GM23248 (cell line): ENCODE measurements around the gene KCNN4.

Experiments used
- EZH2 ChIP-seq: fragments of 200-600 bp; sonication (generic); IDR thresholded peaks from 2 replicates; pipeline ENCODE4 v1.6.1; 2018; ENCODE audit warnings: antibody characterized with exemption, mild to moderate bottlenecking; ENCODE audit not compliant: insufficient read depth, poor library complexity, severe bottlenecking
- EZH2phosphoT487 ChIP-seq: fragments of 200-600 bp; sonication (generic); IDR thresholded peaks from 2 replicates; pipeline ENCODE4 v1.6.1; 2018; ENCODE audit warnings: antibody characterized with exemption, moderate library complexity, mild to moderate bottlenecking, low read depth; ENCODE audit not compliant: insufficient read depth

DNA sequence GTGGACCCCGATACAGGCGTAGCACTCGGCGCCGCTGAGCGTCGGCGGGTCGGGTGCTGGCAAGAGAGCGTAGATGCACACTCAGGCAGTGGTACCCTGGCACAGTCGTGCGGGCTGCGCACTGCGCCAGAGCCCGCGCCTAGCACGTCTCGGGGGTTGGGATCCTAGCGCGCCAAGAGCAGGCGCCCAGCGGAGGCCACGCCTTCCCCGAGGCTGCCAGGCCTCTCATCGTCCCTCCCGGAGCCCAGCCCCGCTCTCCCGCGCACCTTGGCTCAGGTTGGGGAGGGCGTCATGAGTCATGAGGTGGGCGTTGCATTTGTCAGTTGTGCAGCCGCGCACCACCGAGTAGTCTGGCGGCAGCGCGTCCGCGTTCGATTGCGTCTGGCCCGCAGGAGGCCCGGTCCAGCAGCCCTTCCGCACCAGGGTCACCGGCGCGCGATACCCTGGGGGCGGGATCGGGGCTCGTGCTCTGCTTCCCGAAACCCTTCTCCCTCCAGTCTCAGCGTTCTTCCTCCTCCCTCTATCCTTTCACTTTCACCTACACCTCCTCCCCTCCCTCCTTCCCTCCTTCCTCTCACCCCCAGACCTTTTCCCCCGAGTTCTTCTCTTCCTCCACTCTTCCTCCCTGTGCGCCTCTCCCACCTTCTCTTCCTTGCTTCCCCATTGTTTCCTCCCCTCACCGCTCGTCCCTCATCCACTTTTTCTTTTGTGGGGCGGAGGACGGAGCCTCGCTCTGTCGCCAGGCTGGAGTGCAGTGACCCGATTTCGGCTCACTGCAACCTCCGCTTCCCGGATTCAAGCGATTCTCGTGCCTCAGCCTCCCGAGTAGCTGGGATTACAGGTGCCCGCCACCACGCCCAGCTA, 18.0 kb upstream of the KCNN4 start:
- TF ChIP-seq EZH2 (no peak), EZH2phosphoT487 (no peak)
